GM12878 (cell line): ENCODE data around the gene ZNF546. TPM values are rescaled to one million over a fixed set of nuclear protein-coding genes. Genes with fewer than 3 reads are reported as not detected.
A peak's percentile ranks its signal among the peaks of the same experiment; 100 is the strongest.

ENCODE experiments used
- BCL11A ChIP-seq: IDR thresholded peaks from 2 replicates; pipeline ENCODE4 v1.6.1; 2011; ENCODE audit warnings: low read depth, low read length
- FOXK2 ChIP-seq: fragments of 450-650 bp; IDR thresholded peaks from 2 replicates; pipeline ENCODE4 v1.6.1; 2017; ENCODE audit warnings: mild to moderate bottlenecking, moderate library complexity
- GABPA ChIP-seq: IDR thresholded peaks from 2 replicates; pipeline ENCODE4 v1.6.1; 2014; ENCODE audit warnings: antibody characterized with exemption, low read depth, mild to moderate bottlenecking, inconsistent platforms
- HDAC6 ChIP-seq: fragments of 200-600 bp; sonication (generic); IDR thresholded peaks from one replicate; pipeline ENCODE4 v1.8.0; 2017; ENCODE audit warnings: antibody characterized with exemption; ENCODE audit not compliant: unreplicated experiment
- HDGF ChIP-seq: fragments of 450-650 bp; IDR thresholded peaks from 2 replicates; pipeline ENCODE4 v1.6.1; 2016; ENCODE audit warnings: antibody characterized with exemption
- JUNB ChIP-seq: IDR thresholded peaks from 2 replicates; pipeline ENCODE4 v1.6.1; 2016; ENCODE audit warnings: antibody characterized with exemption, mild to moderate bottlenecking
- JUND ChIP-seq: IDR thresholded peaks from 2 replicates; pipeline ENCODE4 v1.6.1; 2012; ENCODE audit warnings: low read depth, mild to moderate bottlenecking, low read length, improper control_type of control experiment, moderate library complexity
- KLF5 ChIP-seq: fragments of 450-650 bp; IDR thresholded peaks from 2 replicates; pipeline ENCODE4 v1.6.1; 2014; ENCODE audit warnings: mild to moderate bottlenecking; ENCODE audit not compliant: partially characterized antibody
- MXI1 ChIP-seq: fragments of 150-350 bp; IDR thresholded peaks from 2 replicates; pipeline ENCODE4 v1.6.1; 2011; ENCODE audit warnings: low read depth, mild to moderate bottlenecking, inconsistent platforms, low read length, improper control_type of control experiment
- MYB ChIP-seq: fragments of 150-350 bp; IDR thresholded peaks from 2 replicates; pipeline ENCODE4 v1.6.1; 2014; ENCODE audit warnings: mild to moderate bottlenecking, low read depth, low read length, borderline replicate concordance
- NBN ChIP-seq: fragments of 450-650 bp; IDR thresholded peaks from 2 replicates; pipeline ENCODE4 v1.6.1; 2016
- NFIC ChIP-seq: IDR thresholded peaks from 2 replicates; pipeline ENCODE4 v1.6.1; 2012; ENCODE audit warnings: low read depth, mild to moderate bottlenecking, inconsistent platforms, low read length, moderate library complexity
- PAX5 ChIP-seq: IDR thresholded peaks from 2 replicates; pipeline ENCODE4 v1.6.1; 2011; ENCODE audit warnings: low read depth, low read length, borderline replicate concordance
- PAX8 ChIP-seq: fragments of 450-650 bp; IDR thresholded peaks from 2 replicates; pipeline ENCODE4 v1.6.1; 2017; ENCODE audit warnings: mild to moderate bottlenecking, moderate library complexity
- POLR2A ChIP-seq: IDR thresholded peaks from 2 replicates; pipeline ENCODE4 v1.6.1; 2011; ENCODE audit warnings: low read depth, mild to moderate bottlenecking, low read length
- SMARCA5 ChIP-seq: fragments of 450-650 bp; IDR thresholded peaks from 2 replicates; pipeline ENCODE4 v1.6.1; 2017; ENCODE audit warnings: mild to moderate bottlenecking
- SPI1 ChIP-seq: IDR thresholded peaks from 2 replicates; pipeline ENCODE4 v1.6.1; 2011; ENCODE audit warnings: low read depth, mild to moderate bottlenecking, low read length, moderate library complexity, borderline replicate concordance; ENCODE audit not compliant: insufficient read depth
- STAT3 ChIP-seq: IDR thresholded peaks from 2 replicates; pipeline ENCODE4 v1.6.1; 2011; ENCODE audit warnings: low read depth, low read length, improper control_type of control experiment
- TBL1XR1 ChIP-seq: IDR thresholded peaks from 2 replicates; pipeline ENCODE4 v1.6.1; 2012; ENCODE audit warnings: low read depth, low read length, improper control_type of control experiment
- YY1 ChIP-seq: IDR thresholded peaks from 2 replicates; pipeline ENCODE4 v1.6.1; 2011; ENCODE audit warnings: low read depth, mild to moderate bottlenecking, low read length
- ZNF24 ChIP-seq: fragments of 450-650 bp; IDR thresholded peaks from 2 replicates; pipeline ENCODE4 v1.6.1; 2017; ENCODE audit warnings: antibody characterized with exemption, mild to moderate bottlenecking
- ZNF274 ChIP-seq: IDR thresholded peaks from one replicate; pipeline ENCODE4 v1.8.0; 2011; ENCODE audit not compliant: insufficient read length, insufficient read depth
- polyA plus RNA-seq, 11 experiments: library from polyadenylated mRNA; depleted of rRNA in 4 of 11; unstranded in 6 of 11; stranded (reverse) in 5 of 11; fragments of >200 nt; fragmentation: Nextera tagmentation in 4 of 11; fragmentation: Illumina TruSeq in 1 of 11; extraction: Ambion mirVana in 4 of 11; extraction: Trizol in 1 of 11; gene quantifications; 1 replicate in 1 of 11; 2 replicates in 10 of 11; pipeline versions ENCODE4 v1.2.1 to v1.2.3, GENCODE V29; 2011 to 2016; ENCODE audit warnings: inconsistent platforms in 2 of 11, missing spikeins in 2 of 11, low read depth in 1 of 11
- total RNA-seq, 4 experiments: library from RNA; depleted of rRNA in 3 of 4; stranded (reverse); fragments of >200 nt in 3 of 4; fragmentation: Illumina TruSeq in 1 of 4; extraction: Trizol in 1 of 4; gene quantifications; 2 replicates each; pipeline versions ENCODE4 v1.2.1 to v1.2.3, GENCODE V29; 2013 to 2021
- TF ChIP-seq, protein P1 (sequence below): fragments of 450-650 bp; IDR thresholded peaks from 2 replicates; pipeline ENCODE4 v1.6.1; 2017; ENCODE audit warnings: antibody characterized with exemption, mild to moderate bottlenecking, moderate library complexity
- TF ChIP-seq, protein P2 (sequence below): IDR thresholded peaks from 2 replicates; pipeline ENCODE4 v1.6.1; 2012; ENCODE audit warnings: low read depth, low read length, improper control_type of control experiment
- TF ChIP-seq, protein P3 (sequence below): IDR thresholded peaks from 2 replicates; pipeline ENCODE4 v1.6.1; 2012; ENCODE audit warnings: low read depth, low read length, improper control_type of control experiment
- TF ChIP-seq, protein P4 (sequence below): fragments of 450-650 bp; formaldehyde crosslinking; IDR thresholded peaks from 2 replicates; pipeline ENCODE4 v1.4.0; 2020; ENCODE audit warnings: mild to moderate bottlenecking, moderate library complexity

Gene ZNF546
- total and polyA plus RNA-seq, 10 of the 15 experiments (the other 5 are each of a cell fraction or from before 2014, with no cell fraction given), result 0.88 to 4.1 (median 2.4) TPM

DNA sequence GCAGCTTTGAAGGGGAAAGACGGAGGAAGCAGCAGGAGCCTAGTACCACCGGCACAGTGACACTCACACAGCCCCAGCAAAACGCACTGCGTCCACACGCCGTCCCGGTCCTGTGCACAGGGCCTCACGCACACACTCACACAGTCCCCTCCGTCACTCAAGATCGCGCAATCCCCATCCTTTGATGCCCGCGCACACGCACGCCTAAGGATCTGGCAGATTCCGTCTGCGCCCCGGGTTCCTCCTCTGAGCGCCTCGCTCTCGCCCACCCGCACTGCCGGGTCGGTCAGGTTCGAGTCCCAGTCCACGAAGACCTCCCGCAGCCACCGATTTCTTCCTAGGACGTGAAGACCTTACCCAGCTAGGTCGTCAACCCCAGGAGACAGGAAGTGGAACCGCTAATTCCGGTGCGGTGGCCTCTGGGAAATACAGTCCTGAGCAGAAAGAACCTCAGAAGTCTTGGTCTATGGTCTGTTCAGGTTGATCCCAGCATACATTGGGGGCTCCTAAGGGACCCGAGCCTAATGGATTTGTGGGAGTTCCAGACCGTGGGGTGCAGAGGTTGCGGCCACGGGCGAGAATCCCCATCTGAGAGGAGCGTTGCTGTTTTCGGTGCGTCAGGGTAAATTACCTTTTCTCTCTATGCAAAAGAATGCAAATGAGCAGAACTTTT lies 59.1 kb downstream of the ZNF546 start, which contains the start of gene ZNF780B (continued):
- TF ChIP-seq ZNF274 (no peak), MYB (no peak), STAT3 (no peak), HDGF (peak; percentile 42; the same call in 1 of the 2 replicates), TBL1XR1 (no peak), SPI1 (peak; percentile 65; the same call in 1 of the 2 replicates), GABPA (peak; percentile 96), PAX8 (no peak), SMARCA5 (peak; percentile 19; the same call in 1 of the 2 replicates), KLF5 (no peak), NBN (peak; percentile 38; the same call in 1 of the 2 replicates), FOXK2 (no peak), POLR2A (peak; percentile 85), HDAC6 (no peak), BCL11A (no peak), ZNF24 (no peak), JUND (no peak), PAX5 (peak; percentile 67; the same call in 1 of the 2 replicates), MXI1 (no peak), NFIC (no peak), JUNB (no peak), YY1 (0 out of 2 replicates have a peak, but pooled peaks have one; percentile 8)
- TF ChIP-seq, protein P1, sequence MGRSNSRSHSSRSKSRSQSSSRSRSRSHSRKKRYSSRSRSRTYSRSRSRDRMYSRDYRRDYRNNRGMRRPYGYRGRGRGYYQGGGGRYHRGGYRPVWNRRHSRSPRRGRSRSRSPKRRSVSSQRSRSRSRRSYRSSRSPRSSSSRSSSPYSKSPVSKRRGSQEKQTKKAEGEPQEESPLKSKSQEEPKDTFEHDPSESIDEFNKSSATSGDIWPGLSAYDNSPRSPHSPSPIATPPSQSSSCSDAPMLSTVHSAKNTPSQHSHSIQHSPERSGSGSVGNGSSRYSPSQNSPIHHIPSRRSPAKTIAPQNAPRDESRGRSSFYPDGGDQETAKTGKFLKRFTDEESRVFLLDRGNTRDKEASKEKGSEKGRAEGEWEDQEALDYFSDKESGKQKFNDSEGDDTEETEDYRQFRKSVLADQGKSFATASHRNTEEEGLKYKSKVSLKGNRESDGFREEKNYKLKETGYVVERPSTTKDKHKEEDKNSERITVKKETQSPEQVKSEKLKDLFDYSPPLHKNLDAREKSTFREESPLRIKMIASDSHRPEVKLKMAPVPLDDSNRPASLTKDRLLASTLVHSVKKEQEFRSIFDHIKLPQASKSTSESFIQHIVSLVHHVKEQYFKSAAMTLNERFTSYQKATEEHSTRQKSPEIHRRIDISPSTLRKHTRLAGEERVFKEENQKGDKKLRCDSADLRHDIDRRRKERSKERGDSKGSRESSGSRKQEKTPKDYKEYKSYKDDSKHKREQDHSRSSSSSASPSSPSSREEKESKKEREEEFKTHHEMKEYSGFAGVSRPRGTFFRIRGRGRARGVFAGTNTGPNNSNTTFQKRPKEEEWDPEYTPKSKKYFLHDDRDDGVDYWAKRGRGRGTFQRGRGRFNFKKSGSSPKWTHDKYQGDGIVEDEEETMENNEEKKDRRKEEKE, result no peak
- TF ChIP-seq, protein P2, sequence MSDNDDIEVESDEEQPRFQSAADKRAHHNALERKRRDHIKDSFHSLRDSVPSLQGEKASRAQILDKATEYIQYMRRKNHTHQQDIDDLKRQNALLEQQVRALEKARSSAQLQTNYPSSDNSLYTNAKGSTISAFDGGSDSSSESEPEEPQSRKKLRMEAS, result peak; percentile 17; the same call in 1 of the 2 replicates
- TF ChIP-seq, protein P3, sequence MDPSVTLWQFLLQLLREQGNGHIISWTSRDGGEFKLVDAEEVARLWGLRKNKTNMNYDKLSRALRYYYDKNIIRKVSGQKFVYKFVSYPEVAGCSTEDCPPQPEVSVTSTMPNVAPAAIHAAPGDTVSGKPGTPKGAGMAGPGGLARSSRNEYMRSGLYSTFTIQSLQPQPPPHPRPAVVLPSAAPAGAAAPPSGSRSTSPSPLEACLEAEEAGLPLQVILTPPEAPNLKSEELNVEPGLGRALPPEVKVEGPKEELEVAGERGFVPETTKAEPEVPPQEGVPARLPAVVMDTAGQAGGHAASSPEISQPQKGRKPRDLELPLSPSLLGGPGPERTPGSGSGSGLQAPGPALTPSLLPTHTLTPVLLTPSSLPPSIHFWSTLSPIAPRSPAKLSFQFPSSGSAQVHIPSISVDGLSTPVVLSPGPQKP, result no peak
- TF ChIP-seq, protein P4, sequence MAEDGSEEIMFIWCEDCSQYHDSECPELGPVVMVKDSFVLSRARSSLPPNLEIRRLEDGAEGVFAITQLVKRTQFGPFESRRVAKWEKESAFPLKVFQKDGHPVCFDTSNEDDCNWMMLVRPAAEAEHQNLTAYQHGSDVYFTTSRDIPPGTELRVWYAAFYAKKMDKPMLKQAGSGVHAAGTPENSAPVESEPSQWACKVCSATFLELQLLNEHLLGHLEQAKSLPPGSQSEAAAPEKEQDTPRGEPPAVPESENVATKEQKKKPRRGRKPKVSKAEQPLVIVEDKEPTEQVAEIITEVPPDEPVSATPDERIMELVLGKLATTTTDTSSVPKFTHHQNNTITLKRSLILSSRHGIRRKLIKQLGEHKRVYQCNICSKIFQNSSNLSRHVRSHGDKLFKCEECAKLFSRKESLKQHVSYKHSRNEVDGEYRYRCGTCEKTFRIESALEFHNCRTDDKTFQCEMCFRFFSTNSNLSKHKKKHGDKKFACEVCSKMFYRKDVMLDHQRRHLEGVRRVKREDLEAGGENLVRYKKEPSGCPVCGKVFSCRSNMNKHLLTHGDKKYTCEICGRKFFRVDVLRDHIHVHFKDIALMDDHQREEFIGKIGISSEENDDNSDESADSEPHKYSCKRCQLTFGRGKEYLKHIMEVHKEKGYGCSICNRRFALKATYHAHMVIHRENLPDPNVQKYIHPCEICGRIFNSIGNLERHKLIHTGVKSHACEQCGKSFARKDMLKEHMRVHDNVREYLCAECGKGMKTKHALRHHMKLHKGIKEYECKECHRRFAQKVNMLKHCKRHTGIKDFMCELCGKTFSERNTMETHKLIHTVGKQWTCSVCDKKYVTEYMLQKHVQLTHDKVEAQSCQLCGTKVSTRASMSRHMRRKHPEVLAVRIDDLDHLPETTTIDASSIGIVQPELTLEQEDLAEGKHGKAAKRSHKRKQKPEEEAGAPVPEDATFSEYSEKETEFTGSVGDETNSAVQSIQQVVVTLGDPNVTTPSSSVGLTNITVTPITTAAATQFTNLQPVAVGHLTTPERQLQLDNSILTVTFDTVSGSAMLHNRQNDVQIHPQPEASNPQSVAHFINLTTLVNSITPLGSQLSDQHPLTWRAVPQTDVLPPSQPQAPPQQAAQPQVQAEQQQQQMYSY (CRISPR knock-in tag), result no peak
